ENCODE measurements around the gene IGF1R. TPM values are rescaled to one million over a fixed set of nuclear protein-coding genes. Genes with fewer than 3 reads are reported as not detected.

Gene IGF1R
- total and polyA plus RNA-seq, 2 experiments from 2014 or later, result 10.8 to 42.9 TPM

DNA sequence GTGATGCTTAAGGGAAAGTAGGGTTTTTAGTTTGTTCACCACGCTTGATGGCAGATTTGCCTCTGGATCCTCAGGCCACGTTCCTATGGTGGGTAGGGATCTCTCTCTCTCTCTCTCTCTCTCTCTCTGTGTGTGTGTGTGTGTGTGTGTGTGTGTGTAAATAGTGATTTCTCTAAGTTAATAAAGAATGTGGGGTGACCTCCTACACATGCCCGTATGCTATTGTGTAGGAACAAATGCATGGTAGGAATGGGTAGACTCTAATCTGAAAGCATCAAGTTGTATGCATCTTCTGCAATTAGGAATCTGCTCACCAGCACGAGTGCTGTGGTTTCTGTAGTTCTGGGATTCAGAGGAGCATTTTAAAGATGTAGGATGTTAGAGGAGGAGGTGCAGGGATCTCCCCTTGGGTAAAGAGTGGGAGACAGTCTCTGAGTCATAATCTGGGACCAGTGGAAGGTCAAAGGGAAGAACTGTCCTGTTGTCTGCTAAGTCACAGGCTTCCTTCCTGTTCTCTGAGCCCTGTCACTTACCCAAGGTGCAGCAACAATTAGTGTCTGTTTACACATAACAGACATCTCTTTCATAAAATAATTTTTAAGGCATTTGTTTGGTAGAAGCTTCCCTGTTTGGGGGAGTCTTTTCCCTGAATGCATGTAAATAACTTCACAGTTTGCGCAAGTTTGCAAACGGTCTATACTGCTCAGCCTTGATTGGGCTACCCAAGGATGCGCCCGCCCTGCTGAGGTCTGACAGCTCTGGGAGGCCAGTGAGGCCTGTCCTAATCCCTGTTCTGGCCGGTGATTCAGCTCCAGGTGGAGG lies 139.8 kb downstream of the IGF1R start:
- H3K4me1 ChIP-seq (ENCODE audit: insufficient read depth), result peaks cover 55% of the 10 kb centered on the region
- no peaks in the 10 kb centered on the region for H3K9me3 ChIP-seq (ENCODE audit: low read depth)

DNA sequence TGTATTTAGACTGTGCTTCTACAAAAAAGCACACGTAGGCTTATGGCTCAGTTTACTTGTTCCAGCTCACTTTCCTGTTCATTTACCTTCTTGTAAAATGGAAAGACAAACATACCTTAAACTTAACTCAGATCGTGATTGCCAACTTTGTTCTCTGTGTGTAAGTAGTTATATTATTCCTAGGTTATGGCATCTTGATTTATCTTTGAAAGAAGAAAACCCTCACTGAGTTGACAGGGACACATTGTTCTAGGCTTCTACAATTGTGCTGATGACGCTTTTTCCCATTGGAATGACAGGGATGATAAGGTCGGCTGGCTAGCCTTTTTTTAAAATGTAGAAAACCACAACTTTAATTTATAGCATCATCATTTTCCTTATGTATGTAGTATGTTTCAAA lies 140.7 kb downstream of the IGF1R start:
- Histone ChIP-seq H3K27me3 (no peaks in the 10 kb centered on the region), H3K9me2 (replicated peaks; ENCODE audit: insufficient read depth) (no peaks in the 10 kb centered on the region), H3K4me2 (peak overlapping the region; percentile 21), H3K9me3 (ENCODE audit: low read depth) (no peaks in the 10 kb centered on the region), H4K20me1 (ENCODE audit: insufficient read depth, poor library complexity, severe bottlenecking) (peaks cover 4% of the 10 kb centered on the region), H3K36me3 (replicated peaks; ENCODE audit: insufficient read depth, low read depth) (no peaks in the 10 kb centered on the region), H2AFZ (no peak overlapping the region), H3K4me1 (ENCODE audit: insufficient read depth) (peaks cover 61% of the 10 kb centered on the region), H3K4me3 (no peak overlapping the region), H3K79me2 (peaks cover 80% of the 10 kb centered on the region), H3K27ac (peak overlapping the region; percentile 73)
- WGBS (ENCODE audit: low lambda C conversion rate, missing lambda C conversion rate), result 47% methylated on average over 4 of the region's 4 CpGs
- DNase-seq (ENCODE audit: low spot score), result no peak
- TF ChIP-seq, protein P1, sequence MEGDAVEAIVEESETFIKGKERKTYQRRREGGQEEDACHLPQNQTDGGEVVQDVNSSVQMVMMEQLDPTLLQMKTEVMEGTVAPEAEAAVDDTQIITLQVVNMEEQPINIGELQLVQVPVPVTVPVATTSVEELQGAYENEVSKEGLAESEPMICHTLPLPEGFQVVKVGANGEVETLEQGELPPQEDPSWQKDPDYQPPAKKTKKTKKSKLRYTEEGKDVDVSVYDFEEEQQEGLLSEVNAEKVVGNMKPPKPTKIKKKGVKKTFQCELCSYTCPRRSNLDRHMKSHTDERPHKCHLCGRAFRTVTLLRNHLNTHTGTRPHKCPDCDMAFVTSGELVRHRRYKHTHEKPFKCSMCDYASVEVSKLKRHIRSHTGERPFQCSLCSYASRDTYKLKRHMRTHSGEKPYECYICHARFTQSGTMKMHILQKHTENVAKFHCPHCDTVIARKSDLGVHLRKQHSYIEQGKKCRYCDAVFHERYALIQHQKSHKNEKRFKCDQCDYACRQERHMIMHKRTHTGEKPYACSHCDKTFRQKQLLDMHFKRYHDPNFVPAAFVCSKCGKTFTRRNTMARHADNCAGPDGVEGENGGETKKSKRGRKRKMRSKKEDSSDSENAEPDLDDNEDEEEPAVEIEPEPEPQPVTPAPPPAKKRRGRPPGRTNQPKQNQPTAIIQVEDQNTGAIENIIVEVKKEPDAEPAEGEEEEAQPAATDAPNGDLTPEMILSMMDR (IDR thresholded peaks at IDR 0.05; ENCODE audit: poor library complexity), result no peak
- no peak for TF ChIP-seq EZH2 (IDR thresholded peaks at IDR 0.05; ENCODE audit: borderline replicate concordance)
- no peak for TF ChIP-seq EZH2phosphoT487 (IDR thresholded peaks at IDR 0.05; ENCODE audit: low read depth, severe bottlenecking, unreplicated experiment)

More for the DNA sequence above, 139.8 kb downstream of the IGF1R start:
- Histone ChIP-seq H4K20me1 (ENCODE audit: insufficient read depth, poor library complexity, severe bottlenecking) (no peaks in the 10 kb centered on the region), H3K36me3 (replicated peaks; ENCODE audit: insufficient read depth, low read depth) (no peaks in the 10 kb centered on the region), H3K4me2 (peak overlapping the region; percentile 21), H3K79me2 (peaks cover 78% of the 10 kb centered on the region), H3K9me2 (replicated peaks; ENCODE audit: insufficient read depth) (no peaks in the 10 kb centered on the region), H3K27ac (peak overlapping the region; percentile 73), H3K27me3 (no peaks in the 10 kb centered on the region), H3K4me3 (no peak overlapping the region), H2AFZ (no peak overlapping the region)
- DNase-seq (ENCODE audit: low spot score), result peak; percentile 63
- TF ChIP-seq, protein P1 (IDR thresholded peaks at IDR 0.05; ENCODE audit: poor library complexity), result no peak
- TF ChIP-seq EZH2phosphoT487 (IDR thresholded peaks at IDR 0.05; ENCODE audit: low read depth, severe bottlenecking, unreplicated experiment), result no peak
- no peak for TF ChIP-seq EZH2 (IDR thresholded peaks at IDR 0.05; ENCODE audit: borderline replicate concordance)
- WGBS (ENCODE audit: low lambda C conversion rate, missing lambda C conversion rate), result 73% methylated on average over 9 of the region's 9 CpGs

DNA sequence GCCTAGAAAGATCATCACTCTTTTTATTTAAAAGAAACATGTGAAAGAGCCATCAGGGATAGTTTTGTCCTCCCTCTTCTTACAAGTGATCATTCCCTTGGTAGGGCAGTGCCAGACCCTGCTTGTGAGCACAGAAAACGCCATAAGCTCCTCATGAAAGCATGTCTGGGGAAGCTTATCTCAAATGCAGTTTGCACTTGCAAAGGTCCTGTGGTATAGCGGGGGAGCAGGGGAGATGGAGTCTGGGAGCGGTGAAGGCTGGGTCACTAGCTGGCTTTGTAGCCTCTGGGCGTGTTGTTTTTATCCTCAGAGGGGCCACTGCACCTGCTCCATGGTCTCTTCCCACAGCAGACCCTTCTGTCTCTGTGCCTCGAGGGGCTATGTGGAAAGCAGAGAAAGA lies 141.9 kb downstream of the IGF1R start:
- Histone ChIP-seq H2AFZ (no peak overlapping the region), H3K9me2 (replicated peaks; ENCODE audit: insufficient read depth) (no peaks in the 10 kb centered on the region), H3K9me3 (ENCODE audit: low read depth) (no peaks in the 10 kb centered on the region), H4K20me1 (ENCODE audit: insufficient read depth, poor library complexity, severe bottlenecking) (peaks cover 4% of the 10 kb centered on the region), H3K4me1 (ENCODE audit: insufficient read depth) (peaks cover 61% of the 10 kb centered on the region), H3K27me3 (no peaks in the 10 kb centered on the region), H3K27ac (peak overlapping the region; percentile 73), H3K36me3 (replicated peaks; ENCODE audit: insufficient read depth, low read depth) (no peaks in the 10 kb centered on the region), H3K4me2 (no peak overlapping the region), H3K4me3 (no peak overlapping the region), H3K79me2 (peaks cover 74% of the 10 kb centered on the region)
- no peak for DNase-seq (ENCODE audit: low spot score)
- WGBS (ENCODE audit: low lambda C conversion rate, missing lambda C conversion rate), result 91% methylated on average over 5 of the region's 5 CpGs
- TF ChIP-seq EZH2phosphoT487 (IDR thresholded peaks at IDR 0.05; ENCODE audit: low read depth, severe bottlenecking, unreplicated experiment) (no peak), EZH2 (IDR thresholded peaks at IDR 0.05; ENCODE audit: borderline replicate concordance) (no peak)
- TF ChIP-seq, protein P1 (IDR thresholded peaks at IDR 0.05; ENCODE audit: poor library complexity), result no peak
